Measurements from ENCODE around the gene SNCG.
"Not testable (repeated sequence)": the region's sequence is repeated elsewhere in the genome, so short reads cannot be mapped to it uniquely, and the experiment has no call there.

The SNCG gene

DNA sequence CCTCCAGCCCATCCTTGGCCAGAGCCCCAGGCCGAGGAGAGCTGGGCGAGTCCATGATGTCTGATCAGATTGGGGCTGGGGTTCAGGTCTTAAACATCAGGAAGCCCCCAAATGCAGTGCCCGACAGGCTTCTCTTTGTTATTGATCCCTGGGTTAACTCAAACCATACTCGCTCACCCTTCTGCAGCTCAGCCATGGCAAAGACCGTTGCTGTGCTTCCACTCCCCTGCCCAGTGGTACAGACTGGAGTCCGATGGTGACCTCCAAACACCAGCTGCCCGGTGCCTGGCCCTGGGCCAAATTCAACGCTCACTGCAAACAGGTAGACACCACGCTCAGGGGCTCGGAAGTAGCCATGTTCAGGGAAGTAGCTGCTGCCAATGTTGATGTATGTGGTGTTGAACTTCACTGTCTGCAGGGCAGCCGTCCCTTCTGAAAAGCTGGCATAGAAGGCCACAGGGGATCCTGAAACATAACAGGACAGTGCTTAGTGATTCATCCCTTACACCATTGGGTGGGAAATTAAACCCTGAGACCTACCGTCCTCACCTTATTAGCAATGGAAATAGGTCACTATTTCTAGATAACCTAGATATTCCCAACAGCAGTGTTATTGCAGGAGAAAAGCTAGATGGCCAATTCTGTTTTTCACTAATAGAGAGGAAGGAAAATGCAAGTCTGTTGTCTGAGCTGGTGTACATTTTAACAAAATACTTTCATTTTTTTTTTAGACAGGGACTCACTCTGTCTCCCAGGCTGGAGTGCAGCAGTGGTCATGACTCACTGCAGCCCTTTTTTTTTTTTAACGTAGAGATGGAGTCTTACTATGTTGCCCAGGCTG lies 21.5 kb upstream of the SNCG start:
- Histone ChIP-seq H2AFZ (ENCODE audit: low read depth) (no peak overlapping the region), H3K79me2 (ENCODE audit: insufficient read depth, low read depth) (no peaks in the 10 kb centered on the region), H3K4me1 (ENCODE audit: low read depth, poor library complexity, severe bottlenecking) (no peaks in the 10 kb centered on the region), H3K4me3 (IDR thresholded peaks at IDR 0.05; ENCODE audit: insufficient read depth, low read depth, low read length) (no peak overlapping the region), H4K20me1 (ENCODE audit: insufficient read depth) (no peaks in the 10 kb centered on the region), H3K4me2 (no peak overlapping the region), H3K27me3 (ENCODE audit: insufficient read depth, low read depth) (no peaks in the 10 kb centered on the region), H3K36me3 (ENCODE audit: insufficient read depth) (no peaks in the 10 kb centered on the region), H3K9ac (no peak overlapping the region), H3K27ac (no peak overlapping the region)
- TF ChIP-seq, protein P1, sequence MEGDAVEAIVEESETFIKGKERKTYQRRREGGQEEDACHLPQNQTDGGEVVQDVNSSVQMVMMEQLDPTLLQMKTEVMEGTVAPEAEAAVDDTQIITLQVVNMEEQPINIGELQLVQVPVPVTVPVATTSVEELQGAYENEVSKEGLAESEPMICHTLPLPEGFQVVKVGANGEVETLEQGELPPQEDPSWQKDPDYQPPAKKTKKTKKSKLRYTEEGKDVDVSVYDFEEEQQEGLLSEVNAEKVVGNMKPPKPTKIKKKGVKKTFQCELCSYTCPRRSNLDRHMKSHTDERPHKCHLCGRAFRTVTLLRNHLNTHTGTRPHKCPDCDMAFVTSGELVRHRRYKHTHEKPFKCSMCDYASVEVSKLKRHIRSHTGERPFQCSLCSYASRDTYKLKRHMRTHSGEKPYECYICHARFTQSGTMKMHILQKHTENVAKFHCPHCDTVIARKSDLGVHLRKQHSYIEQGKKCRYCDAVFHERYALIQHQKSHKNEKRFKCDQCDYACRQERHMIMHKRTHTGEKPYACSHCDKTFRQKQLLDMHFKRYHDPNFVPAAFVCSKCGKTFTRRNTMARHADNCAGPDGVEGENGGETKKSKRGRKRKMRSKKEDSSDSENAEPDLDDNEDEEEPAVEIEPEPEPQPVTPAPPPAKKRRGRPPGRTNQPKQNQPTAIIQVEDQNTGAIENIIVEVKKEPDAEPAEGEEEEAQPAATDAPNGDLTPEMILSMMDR (conservative IDR thresholded peaks at IDR 0.05; ENCODE audit: low read depth, low read length) = no peak

DNA sequence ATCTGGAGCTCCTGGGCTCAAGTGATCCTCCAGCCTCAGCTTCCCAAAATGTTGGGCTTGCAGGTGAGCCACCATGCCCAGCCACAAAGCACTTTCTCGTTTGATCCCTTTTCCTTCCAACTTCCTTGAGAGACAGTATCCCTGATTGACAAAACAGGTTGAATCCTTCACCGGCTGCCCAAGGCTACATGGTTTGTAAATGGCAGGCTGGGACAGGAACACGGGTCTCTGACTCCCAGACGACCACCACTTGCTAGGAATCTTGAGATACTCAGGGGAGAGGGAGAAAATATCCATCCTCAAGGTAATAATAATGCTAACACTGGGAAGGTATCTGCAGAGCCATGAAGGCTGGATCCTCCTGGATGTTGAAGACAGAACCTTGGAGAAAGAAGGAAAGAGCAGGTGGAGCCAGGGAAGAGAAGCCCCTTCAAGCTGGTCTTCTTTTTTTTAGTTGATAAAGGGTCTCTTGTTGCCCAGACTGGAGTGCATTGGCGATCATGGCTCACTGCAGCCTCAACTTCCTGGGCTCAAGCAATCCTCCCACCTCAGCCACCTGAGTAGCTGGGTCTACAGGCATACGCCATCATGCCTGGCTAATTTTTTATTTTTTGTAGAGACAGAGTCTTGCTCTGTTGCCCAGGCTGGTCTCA lies 20.8 kb upstream of the SNCG start:
- Histone ChIP-seq H4K20me1 (ENCODE audit: insufficient read depth) (no peaks in the 10 kb centered on the region), H3K9ac (no peak overlapping the region), H3K4me3 (IDR thresholded peaks at IDR 0.05; ENCODE audit: insufficient read depth, low read depth, low read length) (no peak overlapping the region), H3K36me3 (ENCODE audit: insufficient read depth) (no peaks in the 10 kb centered on the region), H3K27me3 (ENCODE audit: insufficient read depth, low read depth) (no peaks in the 10 kb centered on the region), H3K4me1 (ENCODE audit: low read depth, poor library complexity, severe bottlenecking) (no peaks in the 10 kb centered on the region), H3K79me2 (ENCODE audit: insufficient read depth, low read depth) (no peaks in the 10 kb centered on the region), H3K27ac (no peak overlapping the region), H3K4me2 (no peak overlapping the region), H2AFZ (ENCODE audit: low read depth) (no peak overlapping the region)
- TF ChIP-seq, protein P1 (conservative IDR thresholded peaks at IDR 0.05; ENCODE audit: low read depth, low read length) = no peak

DNA sequence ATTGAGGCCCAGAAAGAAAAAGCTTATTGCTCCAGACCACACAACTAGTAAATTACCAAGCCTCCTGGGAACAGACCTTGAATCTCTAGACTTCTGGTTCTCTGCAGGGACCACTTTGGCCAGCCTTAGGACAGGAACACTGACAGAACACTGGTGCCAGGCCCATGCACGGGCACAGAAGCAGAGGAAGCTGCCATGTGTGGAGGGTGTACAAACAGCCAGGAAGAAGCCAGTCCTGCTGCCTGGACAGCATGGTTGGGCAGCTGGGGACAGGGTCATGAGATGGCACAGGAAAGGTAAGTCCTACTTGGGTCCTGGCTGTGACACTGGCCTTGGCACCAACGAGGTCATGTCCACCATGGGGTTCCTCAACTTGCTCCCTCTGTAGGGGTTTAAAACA lies 20.1 kb upstream of the SNCG start:
- Histone ChIP-seq H3K79me2 (ENCODE audit: insufficient read depth, low read depth) (no peaks in the 10 kb centered on the region), H3K4me3 (IDR thresholded peaks at IDR 0.05; ENCODE audit: insufficient read depth, low read depth, low read length) (no peak overlapping the region), H2AFZ (ENCODE audit: low read depth) (no peak overlapping the region), H3K27me3 (ENCODE audit: insufficient read depth, low read depth) (no peaks in the 10 kb centered on the region), H3K4me1 (ENCODE audit: low read depth, poor library complexity, severe bottlenecking) (no peaks in the 10 kb centered on the region), H3K36me3 (ENCODE audit: insufficient read depth) (no peaks in the 10 kb centered on the region), H3K4me2 (no peak overlapping the region), H3K27ac (no peak overlapping the region), H3K9ac (no peak overlapping the region), H4K20me1 (ENCODE audit: insufficient read depth) (no peaks in the 10 kb centered on the region)
- TF ChIP-seq, protein P1 (conservative IDR thresholded peaks at IDR 0.05; ENCODE audit: low read depth, low read length) = no peak

DNA sequence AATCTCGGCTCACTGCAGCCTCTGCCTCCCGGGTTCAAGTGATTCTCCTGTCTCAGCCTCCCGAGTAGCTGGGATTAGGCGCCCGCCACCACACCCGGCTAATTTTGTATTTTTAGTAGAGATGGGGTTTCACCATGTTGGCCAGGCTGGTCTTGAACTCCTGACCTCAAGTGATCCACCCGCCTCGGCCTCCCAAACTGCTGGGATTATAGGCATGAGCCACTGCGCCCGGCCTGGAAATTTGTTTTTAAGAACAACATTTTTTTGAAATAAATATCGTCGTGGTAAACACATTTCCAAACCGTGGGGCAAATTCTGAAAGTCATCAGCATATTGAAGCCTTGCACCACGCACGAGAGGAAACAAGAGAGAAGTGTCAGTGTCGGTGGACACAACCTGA lies 18.3 kb upstream of the SNCG start:
- H4K20me1 ChIP-seq (ENCODE audit: insufficient read depth); H3K4me1 ChIP-seq (ENCODE audit: low read depth, poor library complexity, severe bottlenecking); H3K79me2 ChIP-seq (ENCODE audit: insufficient read depth, low read depth); H3K9ac ChIP-seq; H3K27ac ChIP-seq; H3K36me3 ChIP-seq (ENCODE audit: insufficient read depth); H3K27me3 ChIP-seq (ENCODE audit: insufficient read depth, low read depth); H3K4me3 ChIP-seq (IDR thresholded peaks at IDR 0.05; ENCODE audit: insufficient read depth, low read depth, low read length): not testable (repeated sequence)
- Histone ChIP-seq H3K4me2 (peak overlapping the region; percentile 42; the same call in 1 of the 2 replicates), H2AFZ (ENCODE audit: low read depth) (peak overlapping the region; percentile 66; the same call in 1 of the 2 replicates)

DNA sequence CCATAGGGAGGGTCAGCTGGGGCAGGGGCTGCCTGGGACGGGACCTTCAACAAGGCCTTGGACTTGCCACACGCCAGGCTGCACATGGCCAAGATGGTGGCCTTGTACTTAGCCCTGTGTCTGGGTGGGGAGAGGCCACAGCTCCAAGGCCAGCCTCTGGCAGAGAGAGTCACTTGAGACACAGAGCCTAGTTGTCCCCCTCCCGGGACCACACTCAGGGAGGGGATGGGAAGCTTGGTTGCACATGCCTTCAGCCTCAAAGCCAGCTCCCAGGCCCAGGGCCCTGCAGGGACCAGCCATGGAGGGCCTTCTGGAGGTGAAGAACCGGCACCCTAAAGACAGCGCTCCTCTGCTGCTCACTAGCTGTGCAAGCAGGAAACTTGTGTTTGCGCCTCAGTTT lies 17.7 kb upstream of the SNCG start:
- no peak overlapping the region for H2AFZ ChIP-seq (ENCODE audit: low read depth)
- no peaks in the 10 kb centered on the region for H3K36me3 ChIP-seq (ENCODE audit: insufficient read depth)
- no peaks in the 10 kb centered on the region for H3K27me3 ChIP-seq (ENCODE audit: insufficient read depth, low read depth)

More for the DNA sequence above, 17.7 kb upstream of the SNCG start:
- no peaks in the 10 kb centered on the region for H3K4me1 ChIP-seq (ENCODE audit: low read depth, poor library complexity, severe bottlenecking)
- H3K79me2 ChIP-seq (ENCODE audit: insufficient read depth, low read depth) = no peaks in the 10 kb centered on the region
- TF ChIP-seq, protein P1 (conservative IDR thresholded peaks at IDR 0.05; ENCODE audit: low read depth, low read length) = no peak
- H3K9ac ChIP-seq = no peak overlapping the region
- no peaks in the 10 kb centered on the region for H4K20me1 ChIP-seq (ENCODE audit: insufficient read depth)
- no peak overlapping the region for H3K27ac ChIP-seq
- no peak overlapping the region for H3K4me2 ChIP-seq
- H3K4me3 ChIP-seq (IDR thresholded peaks at IDR 0.05; ENCODE audit: insufficient read depth, low read depth, low read length) = no peak overlapping the region
